Pericardium fibroblast (primary cell): Measurements from ENCODE around the gene TRAP1. TPM values are rescaled to one million over a fixed set of nuclear protein-coding genes. Genes with fewer than 3 reads are reported as not detected.

ENCODE experiments used
- total RNA-seq: library from RNA; depleted of rRNA; stranded (reverse); fragments of >200 nt; gene quantifications from 2 replicates; pipeline ENCODE4 v1.2.3, GENCODE V29; 2015

Gene TRAP1
- total RNA-seq: 53.2 and 63.9 TPM in 2 replicates

GRCh38 chr16:3717235-3718018 is at the start of gene TRAP1:
TSS of gene TRAP1 (minus strand) at chr16:3717524. CDS start at chr16:3717508, 16 bp downstream.

DNA sequence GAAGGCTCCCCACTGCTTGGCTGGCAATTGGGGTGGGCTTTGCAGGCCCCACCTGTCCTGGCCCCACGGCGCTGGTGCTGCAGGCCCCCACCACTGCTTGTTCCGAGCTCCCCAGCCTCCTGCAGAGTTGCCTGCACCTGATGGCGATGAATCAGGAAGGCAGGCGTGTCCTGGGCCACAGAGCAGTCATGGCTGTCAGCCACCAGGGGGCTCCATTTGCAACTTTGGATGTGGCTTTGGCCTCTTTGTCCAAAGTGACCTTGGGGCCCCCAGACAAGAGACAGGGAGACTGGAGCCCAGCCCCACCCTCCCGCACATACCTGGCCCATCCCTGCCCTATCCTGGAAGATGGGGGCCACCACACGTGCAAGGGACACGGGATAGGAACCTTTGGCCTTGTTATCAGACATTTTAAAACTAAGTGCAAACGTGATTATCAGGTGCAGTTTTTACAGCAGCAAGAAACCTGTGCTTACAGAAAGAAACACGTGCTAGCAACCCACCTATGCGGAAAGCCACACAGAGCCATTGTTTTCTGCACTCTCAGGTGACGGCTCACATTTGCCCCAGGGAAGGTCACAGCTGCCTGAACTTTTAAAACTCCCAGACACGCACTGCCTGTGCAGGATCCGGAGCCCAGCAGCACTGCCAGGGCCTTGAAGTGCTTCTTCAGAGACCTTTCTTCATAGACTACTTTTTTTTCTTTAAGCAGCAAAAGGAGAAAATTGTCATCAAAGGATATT is 62.9 kb downstream of the TRAP1 start, which contains the start of gene DNASE1:
Gene DNASE1 (plus strand): TSS at position 443 of the 743 bp plus-strand sequence. CDS start 683 bp downstream, outside the sequence.

GRCh38 chr16:3611146-3611975 is 106.0 kb downstream of the TRAP1 start, which contains the start of gene SLX4:
TSS of gene SLX4 (minus strand) at chr16:3611606. CDS start at chr16:3608964, 2,642 bp downstream.

Other genes starting within 250 kb of the TRAP1 start
- gene C16orf90, start 222.0 kb downstream of the TRAP1 start, total RNA-seq: not detected in 2 replicates
- gene CLUAP1, start 216.5 kb downstream of the TRAP1 start, total RNA-seq: 7.8 and 14.8 TPM in 2 replicates
- not detected in 2 replicates for gene NLRC3, start 140.1 kb downstream of the TRAP1 start, total RNA-seq
- 2.2 and 3.6 TPM in 2 replicates for gene SLX4, start 105.9 kb downstream of the TRAP1 start, total RNA-seq
- gene DNASE1, start 62.8 kb downstream of the TRAP1 start, total RNA-seq: 6.8 and 9.1 TPM in 2 replicates
- gene CREBBP, start 163.2 kb upstream of the TRAP1 start, total RNA-seq: 20.7 and 22.7 TPM in 2 replicates